Adrenal gland (tissue), 5 donors: ENCODE results near the gene SEMA3A.

Experiments
- CTCF ChIP-seq, 6 experiments: fragments of 450-650 bp in 4 of 6; fragments of 200-600 bp in 2 of 6; sonication (generic) in 1 of 6; IDR thresholded peaks; 1 replicate in 5 of 6; 2 replicates in 1 of 6; pipeline versions ENCODE4 v1.5.1 to v1.8.0; 2016 to 2021; ENCODE audit warnings: antibody characterized with exemption in 6 of 6, mild to moderate bottlenecking in 2 of 6, moderate library complexity in 1 of 6
- POLR2A ChIP-seq, 2 donors: fragments of 450-650 bp; IDR thresholded peaks; one replicate each; pipeline ENCODE4 v1.6.1; 2017; ENCODE audit warnings: antibody characterized with exemption in 2 of 2, mild to moderate bottlenecking in 2 of 2, moderate library complexity in 1 of 2
- donor health status: DM: no; HTN: no; CAD: no.

GRCh38 chr7:83983606-83984005, 211.0 kb downstream of the SEMA3A start:
- TF ChIP-seq CTCF (IDR thresholded peaks at IDR 0.05) (no peak), POLR2A (IDR thresholded peaks at IDR 0.05) (no peak)
